Lower leg skin (tissue), 3 donors: ENCODE data around the gene HEMK1.

Source experiments
- CTCF ChIP-seq, 3 donors: fragments of 450-650 bp; IDR thresholded peaks; one replicate each; pipeline ENCODE4 v1.5.1; 2016; ENCODE audit warnings: antibody characterized with exemption in 3 of 3, mild to moderate bottlenecking in 3 of 3, moderate library complexity in 2 of 3
- POLR2A ChIP-seq, 2 donors: fragments of 450-650 bp; IDR thresholded peaks; one replicate each; pipeline ENCODE4 v1.6.1; 2016 to 2017; ENCODE audit warnings: antibody characterized with exemption in 2 of 2, mild to moderate bottlenecking in 1 of 2, moderate library complexity in 1 of 2

- TF ChIP-seq POLR2A (IDR thresholded peaks at IDR 0.05) = no peak
- TF ChIP-seq CTCF (IDR thresholded peaks at IDR 0.05) = no peak
These were observed 47.9 kb downstream of the HEMK1 start, which contains the start of gene MAPKAPK3 for GRCh38 chr3:50617096-50617791.
